HepG2 (cell line): ENCODE results near the gene PRKCB. TPM values are rescaled to one million over a fixed set of nuclear protein-coding genes. Genes with fewer than 3 reads are reported as not detected.

ENCODE experiments used
- ATAC-seq: fragments of 200-7000 bp; cut with Tn5 transposase; 3 replicates; pipeline ENCODE4 v1.9.1; 2020; ENCODE audit warnings: mild to moderate bottlenecking, moderate library complexity
- BruUV-seq: library from RNA; stranded (reverse); fragments of 400-500 nt; replicated peaks from 2 replicates; lab custom pipeline; 2021; lab: Mats Ljungman, UMichigan
- CTCF ChIA-PET: fragments of 300-600 bp; formaldehyde crosslinking; extraction: SDS; loops from one replicate; lab custom pipeline; 2021; ENCODE audit warnings: low total read pairs, inconsistent platforms, low intra/inter-chr PET ratio; lab: Yijun Ruan, JAX
- POLR2A ChIA-PET: fragments of 350-600 bp; sonication (Branson Sonifier 250); formaldehyde crosslinking; loops from one replicate; lab custom pipeline; 2020; ENCODE audit warnings: antibody characterized with exemption, inconsistent platforms; lab: Yijun Ruan, JAX
- DNase-seq: peaks from one replicate; pipeline ENCODE4 v3.0.0-alpha.2; 2015; ENCODE audit warnings: low spot score
- FAIRE-seq: peaks from 3 replicates; lab custom pipeline; 2011; peaks lifted over from hg19 to GRCh38; lab: Jason Lieb, UNC
- H2AFZ ChIP-seq: one replicate; pipeline ENCODE4 v1.6.1; 2011; ENCODE audit warnings: low read length, inconsistent platforms
- H3K27ac ChIP-seq: fragments of 300-600 bp; 3 replicates; pipeline ENCODE4 v1.8.0; 2011; ENCODE audit warnings: mixed run types, mild to moderate bottlenecking, mixed read lengths, low read length, inconsistent platforms; ENCODE audit not compliant: insufficient read depth; ENCODE audit errors: extremely low read length
- H3K27me3 ChIP-seq, 2 experiments: fragments of 200-600 bp in 1 of 2; 2 replicates in 1 of 2; 3 replicates in 1 of 2; pipeline versions ENCODE4 v1.6.0 to v1.8.0; 2011; ENCODE audit warnings: low read length in 2 of 2, mild to moderate bottlenecking in 2 of 2, moderate library complexity in 2 of 2, inconsistent platforms in 1 of 2; ENCODE audit not compliant: insufficient read depth in 2 of 2, control insufficient read depth in 1 of 2
- H3K36me3 ChIP-seq, 2 experiments: fragments of 200-600 bp in 1 of 2; replicated peaks in 1 of 2; 2 replicates in 1 of 2; 3 replicates in 1 of 2; pipeline versions ENCODE4 v1.5.1 to v1.8.0; 2011; ENCODE audit warnings: low read length in 2 of 2, inconsistent platforms in 1 of 2; ENCODE audit not compliant: insufficient read depth in 2 of 2, control insufficient read depth in 1 of 2
- H3K4me1 ChIP-seq: 2 replicates; pipeline ENCODE4 v1.5.1; 2012; ENCODE audit warnings: low read length, inconsistent platforms; ENCODE audit not compliant: insufficient read depth
- H3K4me2 ChIP-seq: 2 replicates; pipeline ENCODE4 v1.6.0; 2011; ENCODE audit warnings: low read depth, low read length, inconsistent platforms
- H3K4me3 ChIP-seq, 3 experiments: fragments of 200-600 bp in 1 of 3; sonication (generic), shearing (Covaris generic) in 1 of 3; replicated peaks in 1 of 3; 2 replicates each; pipeline ENCODE4 v1.5.1; 2011 to 2016; ENCODE audit warnings: low read length in 3 of 3, inconsistent platforms in 2 of 3, low read depth in 2 of 3, mild to moderate bottlenecking in 2 of 3, control low read depth in 1 of 3, mixed read lengths in 1 of 3; ENCODE audit not compliant: insufficient read depth in 1 of 3
- H3K79me2 ChIP-seq: one replicate; pipeline ENCODE4 v1.6.1; 2011; ENCODE audit warnings: low read length, inconsistent platforms; ENCODE audit not compliant: insufficient read depth
- H3K9ac ChIP-seq: 2 replicates; pipeline ENCODE4 v1.6.0; 2011; ENCODE audit warnings: mild to moderate bottlenecking, low read depth, low read length, inconsistent platforms; ENCODE audit not compliant: insufficient read depth
- H3K9me3 ChIP-seq: 2 replicates; pipeline ENCODE4 v1.5.1; 2012; ENCODE audit warnings: mild to moderate bottlenecking, low read length
- H4K20me1 ChIP-seq: 2 replicates; pipeline ENCODE4 v1.6.0; 2011; ENCODE audit warnings: inconsistent platforms, mild to moderate bottlenecking, low read length, moderate library complexity; ENCODE audit not compliant: insufficient read depth
- CREB3 ChIP-seq: sonication (generic); formaldehyde crosslinking; IDR thresholded peaks from 2 replicates; pipeline ENCODE4 v1.5.0; 2020; ENCODE audit warnings: missing genetic modification reagents
- FOXA3 ChIP-seq: IDR thresholded peaks from 2 replicates; pipeline ENCODE4 v1.6.1; 2016; ENCODE audit warnings: missing genetic modification reagents, missing compliant biosample characterization
- GFI1 ChIP-seq: sonication (generic); formaldehyde crosslinking; IDR thresholded peaks from 2 replicates; pipeline ENCODE4 v1.5.0; 2020; ENCODE audit warnings: missing genetic modification reagents, mild to moderate bottlenecking, borderline replicate concordance
- GTF2F1 ChIP-seq: fragments of 150-350 bp; IDR thresholded peaks from 2 replicates; pipeline ENCODE4 v1.6.1; 2014; ENCODE audit warnings: low read length
- HNF1B ChIP-seq: sonication (generic); formaldehyde crosslinking; IDR thresholded peaks from 2 replicates; pipeline ENCODE4 v1.5.1; 2020; ENCODE audit warnings: mild to moderate bottlenecking, moderate library complexity, missing genetic modification reagents
- MAFG ChIP-seq: sonication (generic); formaldehyde crosslinking; IDR thresholded peaks from 2 replicates; pipeline ENCODE4 v1.5.1; 2020; ENCODE audit warnings: mild to moderate bottlenecking, missing genetic modification reagents
- PCBP2 ChIP-seq: fragments of 200-400 bp; formaldehyde crosslinking; optimal IDR thresholded peaks from 2 replicates; pipeline ENCODE3; 2018; ENCODE audit warnings: low read length, low read depth; ENCODE audit not compliant: poor library complexity, severe bottlenecking
- SOX13 ChIP-seq, 3 experiments: fragments of 450-650 bp in 1 of 3; sonication (generic) in 1 of 3; formaldehyde crosslinking in 1 of 3; IDR thresholded peaks in 2 of 3; conservative IDR thresholded peaks in 1 of 3; 2 replicates each; pipeline versions ENCODE4 v1.5.0 to v1.6.1; 2016 to 2020; ENCODE audit warnings: antibody characterized with exemption in 1 of 3, mild to moderate bottlenecking in 1 of 3, missing compliant biosample characterization in 1 of 3, missing genetic modification reagents in 1 of 3, moderate library complexity in 1 of 3
- ZNF138 ChIP-seq: sonication (generic); formaldehyde crosslinking; IDR thresholded peaks from 2 replicates; pipeline ENCODE4 v1.5.0; 2020; ENCODE audit warnings: mild to moderate bottlenecking, low read depth, missing genetic modification reagents
- ZNF225 ChIP-seq: sonication (generic); formaldehyde crosslinking; IDR thresholded peaks from 2 replicates; pipeline ENCODE4 v1.4.0; 2020; ENCODE audit warnings: mild to moderate bottlenecking, missing genetic modification reagents
- ZNF264 ChIP-seq: sonication (generic); formaldehyde crosslinking; IDR thresholded peaks from 2 replicates; pipeline ENCODE4 v1.4.0; 2020; ENCODE audit warnings: missing genetic modification reagents
- ZNF367 ChIP-seq: sonication (generic); formaldehyde crosslinking; IDR thresholded peaks from 2 replicates; pipeline ENCODE4 v1.4.0; 2020; ENCODE audit warnings: missing genetic modification reagents, borderline replicate concordance
- ZNF496 ChIP-seq: sonication (generic); formaldehyde crosslinking; IDR thresholded peaks from 2 replicates; pipeline ENCODE4 v1.8.1; 2023; ENCODE audit warnings: mild to moderate bottlenecking, moderate library complexity, missing genetic modification reagents; ENCODE audit not compliant: insufficient replicate concordance
- ZNF530 ChIP-seq: sonication (generic); formaldehyde crosslinking; IDR thresholded peaks from 2 replicates; pipeline ENCODE4 v1.5.0; 2020; ENCODE audit warnings: low read depth, mild to moderate bottlenecking, missing genetic modification reagents
- ZNF83 ChIP-seq: sonication (generic); formaldehyde crosslinking; IDR thresholded peaks from 2 replicates; pipeline ENCODE4 v1.4.0; 2020; ENCODE audit warnings: missing genetic modification reagents, mild to moderate bottlenecking, borderline replicate concordance
- WGBS: methylation state at CpG from one replicate; pipeline ENCODE4 v1.1.6; 2017; ENCODE audit warnings: low lambda C conversion rate; 5-methylcytosine and 5-hydroxymethylcytosine counted together
- in situ Hi-C: cut with HindIII; loops from 2 replicates; pipeline ENCODE4 v1.10.0; 2017; ENCODE audit warnings: low pct_unique_long_range_greater_than_20kb; ENCODE audit not compliant: extremely low pct_ligation_motif_present
- intact Hi-C: fragments of 100-400 bp; cut with micrococcal nuclease; formaldehyde crosslinking; loops from one replicate; pipeline ENCODE4 v1.10.0; 2022; ENCODE audit not compliant: unreplicated experiment
- polyA plus RNA-seq, 8 experiments: library from polyadenylated mRNA; depleted of rRNA in 3 of 8; stranded (reverse) in 7 of 8; unstranded in 1 of 8; fragments of >200 nt; fragmentation: Illumina TruSeq in 4 of 8; extraction: Trizol in 4 of 8; gene quantifications; 2 replicates each; pipeline versions ENCODE4 v1.2.1 to v1.2.3, GENCODE V29; 2011 to 2016; ENCODE audit warnings: low read depth in 4 of 8, missing spikeins in 1 of 8, mixed read lengths in 1 of 8; ENCODE audit not compliant: insufficient read depth in 1 of 8
- total RNA-seq, 5 experiments: library from RNA; depleted of rRNA; stranded (reverse); fragments of >200 nt; fragmentation: Illumina TruSeq; extraction: Trizol; gene quantifications; 2 replicates each; pipeline ENCODE4 v1.2.3, GENCODE V29; 2016; ENCODE audit warnings: low read depth in 1 of 5
- TF ChIP-seq, protein P1 (sequence below): sonication (generic); formaldehyde crosslinking; IDR thresholded peaks from 2 replicates; pipeline ENCODE4; 2020; ENCODE audit warnings: missing genetic modification reagents, mild to moderate bottlenecking, borderline replicate concordance
- TF ChIP-seq, protein P2 (sequence below): sonication (generic); formaldehyde crosslinking; IDR thresholded peaks from 2 replicates; pipeline ENCODE4 v1.9.0; 2021; ENCODE audit warnings: missing genetic modification reagents, mild to moderate bottlenecking, borderline replicate concordance

Gene PRKCB
- total and polyA plus RNA-seq, 2 of the 13 experiments (the other 11 are each of a cell fraction or from before 2014, with no cell fraction given), result 0.01 TPM; not detected in 1

GRCh38 chr16:23843143-23843542 lies 7.4 kb downstream of the PRKCB start:
- Histone ChIP-seq H3K79me2 (no peaks in the 10 kb centered on the region), H3K9ac (no peak overlapping the region), H4K20me1 (no peaks in the 10 kb centered on the region), H3K4me2 (no peak overlapping the region), H3K9me3 (no peaks in the 10 kb centered on the region), H3K36me3 (no peaks in the 10 kb centered on the region), H3K27me3 (peaks cover 1 to 16% of the 10 kb centered on the region in 2 experiments), H3K4me1 (no peaks in the 10 kb centered on the region), H2AFZ (no peak overlapping the region), H3K4me3 (no peak overlapping the region), H3K27ac (no peak overlapping the region)
- intact Hi-C loops (no loop called here), in situ Hi-C loops (no loop called here)
- BruUV-seq, result no TSS peak
- FAIRE-seq (no peak), DNase-seq (no peak), ATAC-seq (no peak)
- POLR2A ChIA-PET, result no interaction called here
- CTCF ChIA-PET, result no interaction called here
- WGBS, result 0% methylated on average over 4 of the region's 4 CpGs
- TF ChIP-seq ZNF530 (CRISPR knock-in tag), result no peak
- TF ChIP-seq ZNF138 (CRISPR knock-in tag), result no peak
- TF ChIP-seq ZNF496 (CRISPR knock-in tag), result no peak
- no peak for TF ChIP-seq MAFG (CRISPR knock-in tag)
- TF ChIP-seq CREB3 (CRISPR knock-in tag), result no peak
- TF ChIP-seq ZNF225 (CRISPR knock-in tag), result no peak
- no peak for TF ChIP-seq GTF2F1
- TF ChIP-seq ZNF83 (CRISPR knock-in tag), result no peak
- TF ChIP-seq HNF1B (CRISPR knock-in tag), result no peak
- no peak for TF ChIP-seq ZNF264
- no peak for TF ChIP-seq ZNF367 (CRISPR knock-in tag)
- TF ChIP-seq GFI1 (CRISPR knock-in tag), result no peak
- no peak for TF ChIP-seq FOXA3 (CRISPR knock-in tag)
- no peak for TF ChIP-seq SOX13 (IDR thresholded peaks at IDR 0.05)
- no peak for TF ChIP-seq SOX13 (CRISPR knock-in tag; conservative IDR thresholded peaks at IDR 0.05 in 1 of 2, IDR thresholded peaks at IDR 0.05 in 1 of 2)
- TF ChIP-seq, protein P1, sequence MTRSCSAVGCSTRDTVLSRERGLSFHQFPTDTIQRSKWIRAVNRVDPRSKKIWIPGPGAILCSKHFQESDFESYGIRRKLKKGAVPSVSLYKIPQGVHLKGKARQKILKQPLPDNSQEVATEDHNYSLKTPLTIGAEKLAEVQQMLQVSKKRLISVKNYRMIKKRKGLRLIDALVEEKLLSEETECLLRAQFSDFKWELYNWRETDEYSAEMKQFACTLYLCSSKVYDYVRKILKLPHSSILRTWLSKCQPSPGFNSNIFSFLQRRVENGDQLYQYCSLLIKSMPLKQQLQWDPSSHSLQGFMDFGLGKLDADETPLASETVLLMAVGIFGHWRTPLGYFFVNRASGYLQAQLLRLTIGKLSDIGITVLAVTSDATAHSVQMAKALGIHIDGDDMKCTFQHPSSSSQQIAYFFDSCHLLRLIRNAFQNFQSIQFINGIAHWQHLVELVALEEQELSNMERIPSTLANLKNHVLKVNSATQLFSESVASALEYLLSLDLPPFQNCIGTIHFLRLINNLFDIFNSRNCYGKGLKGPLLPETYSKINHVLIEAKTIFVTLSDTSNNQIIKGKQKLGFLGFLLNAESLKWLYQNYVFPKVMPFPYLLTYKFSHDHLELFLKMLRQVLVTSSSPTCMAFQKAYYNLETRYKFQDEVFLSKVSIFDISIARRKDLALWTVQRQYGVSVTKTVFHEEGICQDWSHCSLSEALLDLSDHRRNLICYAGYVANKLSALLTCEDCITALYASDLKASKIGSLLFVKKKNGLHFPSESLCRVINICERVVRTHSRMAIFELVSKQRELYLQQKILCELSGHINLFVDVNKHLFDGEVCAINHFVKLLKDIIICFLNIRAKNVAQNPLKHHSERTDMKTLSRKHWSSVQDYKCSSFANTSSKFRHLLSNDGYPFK (CRISPR knock-in tag), result no peak
- TF ChIP-seq PCBP2, result no peak
- TF ChIP-seq, protein P2, sequence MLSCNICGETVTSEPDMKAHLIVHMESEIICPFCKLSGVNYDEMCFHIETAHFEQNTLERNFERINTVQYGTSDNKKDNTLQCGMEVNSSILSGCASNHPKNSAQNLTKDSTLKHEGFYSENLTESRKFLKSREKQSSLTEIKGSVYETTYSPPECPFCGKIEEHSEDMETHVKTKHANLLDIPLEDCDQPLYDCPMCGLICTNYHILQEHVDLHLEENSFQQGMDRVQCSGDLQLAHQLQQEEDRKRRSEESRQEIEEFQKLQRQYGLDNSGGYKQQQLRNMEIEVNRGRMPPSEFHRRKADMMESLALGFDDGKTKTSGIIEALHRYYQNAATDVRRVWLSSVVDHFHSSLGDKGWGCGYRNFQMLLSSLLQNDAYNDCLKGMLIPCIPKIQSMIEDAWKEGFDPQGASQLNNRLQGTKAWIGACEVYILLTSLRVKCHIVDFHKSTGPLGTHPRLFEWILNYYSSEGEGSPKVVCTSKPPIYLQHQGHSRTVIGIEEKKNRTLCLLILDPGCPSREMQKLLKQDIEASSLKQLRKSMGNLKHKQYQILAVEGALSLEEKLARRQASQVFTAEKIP (CRISPR knock-in tag), result no peak
